DOHH2 (cell line): Measurements from ENCODE around the gene IMPG2.

ENCODE experiments used
- CTCF ChIP-seq: fragments of 200-600 bp; sonication (generic); IDR thresholded peaks from one replicate; pipeline ENCODE4 v1.5.1; 2014; ENCODE audit warnings: antibody characterized with exemption, mild to moderate bottlenecking, low read depth, low read length; ENCODE audit not compliant: poor library complexity, severe bottlenecking
- EZH2phosphoT487 ChIP-seq: fragments of 200-600 bp; sonication (generic); IDR thresholded peaks from 2 replicates; pipeline ENCODE4 v1.6.1; 2017; ENCODE audit warnings: borderline replicate concordance, mild to moderate bottlenecking, antibody characterized with exemption, low read length, moderate library complexity, mixed read lengths

GRCh38 chr3:101183151-101183550 is 137.2 kb downstream of the IMPG2 start:
- TF ChIP-seq CTCF (no peak), EZH2phosphoT487 (no peak)
